Natural killer cell treated with Interleukin-12 subunit alpha and Interleukin-12 subunit beta and Interleukin-15 and Interleukin-18, amount 100 ng/mL, for 72 hours (primary cell): Measurements from ENCODE around the gene LOX. TPM values are rescaled to one million over a fixed set of nuclear protein-coding genes. Genes with fewer than 3 reads are reported as not detected.

Experiments
- ATAC-seq, 2 donors: fragments of 150-1000 bp; cut with Tn5 transposase in 1 of 2; sonication (Bioruptor Pico), chemical (Tn5 transposase) in 1 of 2; 2 replicates each; pipeline ENCODE4 v1.10.0; 2021
- DNase-seq: peaks from one replicate; pipeline ENCODE4 v3.0.0; 2022; ENCODE audit warnings: low spot score
- H3K27ac Mint-ChIP-seq, 2 donors: 1 replicate in 1 of 2; 2 replicates in 1 of 2; pipeline ENCODE4 v1.8.0; 2022; ENCODE audit warnings: mixed read lengths in 2 of 2, mild to moderate bottlenecking in 1 of 2, moderate library complexity in 1 of 2
- H3K27me3 Mint-ChIP-seq, 2 donors: 1 replicate in 1 of 2; 2 replicates in 1 of 2; pipeline ENCODE4 v1.8.0; 2022; ENCODE audit warnings: mixed read lengths in 2 of 2
- H3K36me3 Mint-ChIP-seq: one replicate; pipeline ENCODE4 v1.8.0; 2022; ENCODE audit warnings: mixed read lengths
- H3K4me1 Mint-ChIP-seq, 2 donors: 1 replicate in 1 of 2; 2 replicates in 1 of 2; pipeline ENCODE4 v1.8.0; 2022; ENCODE audit warnings: low read depth in 2 of 2, mixed read lengths in 2 of 2, mild to moderate bottlenecking in 1 of 2
- H3K4me3 Mint-ChIP-seq: one replicate; pipeline ENCODE4 v1.8.0; 2022; ENCODE audit warnings: mixed read lengths
- H3K9me3 Mint-ChIP-seq: 2 replicates; pipeline ENCODE4 v1.8.0; 2022; ENCODE audit warnings: mixed read lengths
- total RNA-seq, 2 donors: library from RNA; stranded (reverse); gene quantifications; one replicate each; pipeline ENCODE4 v1.2.3, GENCODE V29; 2022

LOX gene, protein sequence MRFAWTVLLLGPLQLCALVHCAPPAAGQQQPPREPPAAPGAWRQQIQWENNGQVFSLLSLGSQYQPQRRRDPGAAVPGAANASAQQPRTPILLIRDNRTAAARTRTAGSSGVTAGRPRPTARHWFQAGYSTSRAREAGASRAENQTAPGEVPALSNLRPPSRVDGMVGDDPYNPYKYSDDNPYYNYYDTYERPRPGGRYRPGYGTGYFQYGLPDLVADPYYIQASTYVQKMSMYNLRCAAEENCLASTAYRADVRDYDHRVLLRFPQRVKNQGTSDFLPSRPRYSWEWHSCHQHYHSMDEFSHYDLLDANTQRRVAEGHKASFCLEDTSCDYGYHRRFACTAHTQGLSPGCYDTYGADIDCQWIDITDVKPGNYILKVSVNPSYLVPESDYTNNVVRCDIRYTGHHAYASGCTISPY
- total RNA-seq = not detected

DNA sequence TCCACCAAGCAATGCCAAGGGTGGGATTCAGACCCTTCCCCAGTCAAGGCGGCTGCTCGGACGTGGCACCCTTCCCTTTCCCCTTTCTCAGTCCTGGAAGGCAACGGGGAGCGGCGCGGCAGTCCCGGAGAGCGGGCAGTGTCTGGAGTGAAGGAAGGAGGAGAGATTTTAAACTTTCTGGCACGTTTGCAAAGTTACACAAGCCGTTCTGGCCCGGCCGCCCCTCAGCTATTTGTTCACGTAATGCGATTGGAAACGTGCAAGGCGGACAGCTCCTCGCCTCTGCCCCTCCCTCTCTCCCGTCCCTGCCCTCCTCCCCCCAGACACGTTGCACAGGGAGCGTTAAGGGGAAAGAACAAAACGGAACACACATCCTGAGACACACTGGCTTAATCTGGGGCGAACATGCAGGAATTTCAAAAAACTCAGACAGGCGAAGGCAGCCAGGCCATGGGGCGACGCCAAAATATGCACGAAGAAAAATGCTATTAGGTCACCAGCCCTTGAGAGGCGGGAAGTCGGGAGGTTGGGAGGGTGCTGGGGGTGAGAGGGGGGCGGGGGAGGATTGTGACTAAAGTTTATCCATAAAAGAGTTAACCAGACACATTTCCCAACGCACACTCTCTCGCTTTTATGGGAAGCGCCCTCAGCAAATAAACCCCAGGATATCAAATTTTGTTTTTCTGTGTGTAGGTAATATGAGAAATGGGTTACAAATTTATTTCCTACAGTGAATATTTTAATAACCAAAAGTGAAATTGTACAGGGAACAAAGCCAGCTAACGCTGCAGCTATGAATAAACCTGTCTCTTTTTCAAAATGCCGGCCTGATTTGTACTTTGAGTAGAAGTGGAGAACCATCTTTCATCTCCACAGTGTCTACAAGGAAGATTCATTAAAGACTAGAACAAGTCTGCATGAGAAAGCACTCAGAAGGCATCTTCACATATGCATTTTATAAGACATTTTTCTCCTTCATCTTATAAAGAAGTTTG lies at the start of gene LOX:
Gene LOX, minus strand, starts transcription at position 144 of the 995 bp plus-strand sequence. CDS start 274 bp downstream, outside the sequence.
- peaks cover 38 to 39% of the 10 kb centered on the region in 2 donors for H3K27me3 Mint-ChIP-seq
- H3K27ac Mint-ChIP-seq = no peak within 1 kb of the TSS
- peaks cover 6 to 7% of the 10 kb centered on the region in 2 donors for H3K4me1 Mint-ChIP-seq
- no peaks in the 10 kb centered on the region for H3K36me3 Mint-ChIP-seq
- ATAC-seq = no peak
- peak within 1 kb of the TSS; percentile 62 for H3K4me3 Mint-ChIP-seq
- no peak for DNase-seq
- no peaks in the 10 kb centered on the region for H3K9me3 Mint-ChIP-seq

DNA sequence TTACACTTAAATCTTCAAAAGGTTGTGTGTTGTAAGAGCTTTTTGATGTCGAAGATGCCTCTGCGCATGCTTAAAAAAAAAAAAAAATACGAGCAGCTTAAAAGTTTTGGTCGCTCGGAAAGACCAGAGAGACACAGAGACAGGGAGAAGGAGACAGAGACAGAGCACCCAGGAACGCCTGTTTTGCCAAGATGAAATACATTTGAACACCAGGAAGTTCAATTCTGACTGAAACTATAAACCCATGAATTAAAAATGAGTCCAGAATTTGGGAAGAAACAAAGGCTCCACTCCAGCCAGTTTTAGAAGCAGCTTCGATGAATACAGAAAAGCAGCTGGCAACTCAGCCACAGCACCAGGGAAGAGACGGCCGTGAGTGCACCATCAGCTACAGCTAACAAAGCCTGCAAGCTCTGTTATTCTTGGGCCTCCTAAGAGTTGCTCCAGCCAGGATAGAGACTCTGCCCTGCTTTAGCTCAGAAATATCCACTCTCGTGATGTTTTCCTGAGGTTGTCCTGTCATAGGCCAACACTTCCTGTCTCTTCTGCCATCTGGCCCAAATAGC lies 48.8 kb upstream of the LOX start:
- H3K9me3 Mint-ChIP-seq = peaks cover 4% of the 10 kb centered on the region
- H3K36me3 Mint-ChIP-seq = no peaks in the 10 kb centered on the region
- no peaks in the 10 kb centered on the region for H3K27me3 Mint-ChIP-seq
- no peak overlapping the region for H3K27ac Mint-ChIP-seq
- ATAC-seq (no peak), DNase-seq (no peak)
- no peaks in the 10 kb centered on the region for H3K4me1 Mint-ChIP-seq
- H3K4me3 Mint-ChIP-seq = no peak overlapping the region

DNA sequence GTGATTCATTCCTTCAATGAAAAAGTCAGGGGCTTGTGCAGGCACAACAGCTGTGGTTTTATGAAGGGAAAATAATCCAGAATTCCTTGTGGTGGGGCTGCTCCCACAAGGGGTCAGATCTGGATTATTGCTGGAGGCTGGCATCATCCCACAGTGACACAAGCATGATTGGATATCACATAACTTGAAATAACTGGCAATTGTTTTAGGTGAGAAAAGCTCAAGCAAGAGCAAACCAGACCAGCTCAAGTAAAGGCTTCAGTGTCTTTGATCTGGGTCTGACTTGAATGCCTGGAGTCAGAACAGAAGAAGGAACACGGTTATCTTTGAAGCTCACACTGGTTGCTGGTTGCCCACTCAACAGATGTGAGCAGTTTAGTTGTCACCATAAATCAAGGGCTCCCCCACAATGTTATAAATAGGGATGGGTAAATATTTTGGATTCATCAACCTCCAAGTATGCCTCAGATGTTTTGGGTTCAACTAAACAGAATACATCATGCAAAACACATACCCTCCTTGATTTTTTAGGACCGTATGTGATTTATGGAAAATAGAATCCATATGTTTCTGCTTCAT lies 48.2 kb upstream of the LOX start:
- H3K27me3 Mint-ChIP-seq = no peaks in the 10 kb centered on the region
- no peak overlapping the region for H3K4me3 Mint-ChIP-seq
- ATAC-seq = no peak
- DNase-seq = no peak
- H3K36me3 Mint-ChIP-seq = no peaks in the 10 kb centered on the region
- peaks cover 4% of the 10 kb centered on the region for H3K9me3 Mint-ChIP-seq
- no peak overlapping the region for H3K27ac Mint-ChIP-seq
- no peaks in the 10 kb centered on the region for H3K4me1 Mint-ChIP-seq

DNA sequence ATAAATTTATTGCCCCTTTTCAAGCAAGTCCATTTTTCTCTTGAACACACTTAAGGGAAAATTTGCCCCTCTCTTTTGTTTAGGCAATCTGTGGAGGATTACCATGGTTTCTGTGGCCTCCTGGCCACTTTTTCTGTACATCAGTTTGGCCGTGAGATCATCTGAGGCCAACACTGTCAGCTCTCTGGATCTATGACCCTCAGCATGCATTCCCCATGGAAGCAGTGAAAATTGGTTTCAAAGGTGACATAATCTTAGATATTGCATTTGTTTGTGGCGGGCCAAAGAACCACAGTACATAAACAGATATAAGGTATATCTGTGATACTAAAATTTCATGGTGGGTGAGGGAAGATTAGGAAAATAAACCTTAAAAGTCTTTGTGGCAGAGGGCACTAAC lies 46.7 kb upstream of the LOX start:
- no peaks in the 10 kb centered on the region for H3K4me1 Mint-ChIP-seq

DNA sequence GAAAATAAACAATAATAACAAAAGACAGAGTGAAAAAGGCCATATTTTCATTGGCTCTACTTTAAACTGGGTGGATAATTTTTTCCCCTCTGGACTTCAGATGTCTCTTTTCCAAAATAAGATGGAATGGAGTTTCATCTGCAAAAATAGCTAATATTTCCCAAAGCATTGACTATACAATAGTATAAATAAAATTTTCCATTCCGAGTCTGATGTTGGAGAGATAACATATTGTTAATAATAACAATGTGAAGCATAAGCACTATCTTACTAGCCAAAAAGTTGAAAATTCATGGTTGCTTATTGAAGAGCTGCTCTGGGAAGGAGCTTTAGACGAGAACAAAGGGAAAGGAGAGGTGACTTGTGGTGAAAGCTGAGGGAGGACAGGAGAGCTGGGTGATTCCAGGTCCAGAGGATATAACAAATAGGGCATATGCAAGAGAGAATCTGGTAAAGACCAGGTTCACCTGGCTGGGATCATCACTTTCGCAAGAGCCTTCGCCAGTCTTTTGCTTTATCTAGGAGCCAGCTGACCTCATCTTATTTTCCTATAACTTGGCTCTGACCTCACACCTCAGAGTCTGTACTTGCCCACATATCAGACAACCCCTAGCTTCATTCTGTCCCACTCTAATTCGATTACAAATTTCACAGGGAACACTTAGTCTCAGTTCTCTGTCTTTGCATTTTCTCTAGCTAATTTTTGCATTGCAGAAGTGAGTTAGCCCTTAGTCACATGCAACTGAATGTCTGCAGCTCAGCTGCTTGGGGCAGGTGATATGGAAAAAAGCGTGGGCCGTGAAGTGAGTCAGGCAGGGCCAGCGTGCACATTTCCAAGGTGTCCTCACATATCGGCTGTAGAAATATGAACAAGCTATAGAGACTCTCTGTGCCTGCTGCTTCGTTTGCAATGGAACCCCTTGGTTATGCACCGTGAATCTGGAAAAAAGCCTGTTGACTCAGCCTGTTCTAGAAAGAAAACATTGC lies 43.7 kb upstream of the LOX start:
- ATAC-seq (no peak), DNase-seq (no peak)
- Mint-ChIP-seq H3K9me3 (peaks cover 4% of the 10 kb centered on the region), H3K27ac (no peak overlapping the region), H3K36me3 (no peaks in the 10 kb centered on the region), H3K4me1 (no peaks in the 10 kb centered on the region), H3K4me3 (no peak overlapping the region), H3K27me3 (no peaks in the 10 kb centered on the region)

More for the DNA sequence above, 46.7 kb upstream of the LOX start:
- Mint-ChIP-seq H3K36me3 (no peaks in the 10 kb centered on the region), H3K4me3 (no peak overlapping the region), H3K27ac (no peak overlapping the region), H3K27me3 (no peaks in the 10 kb centered on the region), H3K9me3 (peaks cover 4% of the 10 kb centered on the region)
- DNase-seq = no peak
- no peak for ATAC-seq

DNA sequence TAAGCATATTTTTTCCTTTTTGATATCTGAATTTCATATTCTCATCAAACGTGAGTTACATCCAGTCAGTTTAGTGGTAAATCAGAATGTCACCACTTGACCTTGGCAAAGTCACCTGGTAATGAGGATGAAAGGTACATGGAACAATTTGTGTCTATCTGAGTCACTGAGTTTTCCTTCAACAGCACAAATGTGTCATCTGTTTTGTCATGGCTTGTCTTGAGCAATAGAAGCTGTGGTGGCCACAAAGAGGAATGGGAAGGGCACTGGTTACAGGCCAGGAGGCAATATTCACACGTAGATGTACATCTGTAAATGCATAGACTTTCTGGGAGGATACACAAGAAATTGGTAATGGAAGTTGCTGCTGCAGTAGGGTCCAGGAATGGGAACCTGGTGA lies 42.9 kb upstream of the LOX start:
- Mint-ChIP-seq H3K4me3 (no peak overlapping the region), H3K36me3 (no peaks in the 10 kb centered on the region), H3K4me1 (no peaks in the 10 kb centered on the region), H3K27me3 (no peaks in the 10 kb centered on the region), H3K27ac (no peak overlapping the region), H3K9me3 (peaks cover 4% of the 10 kb centered on the region)
- DNase-seq (no peak), ATAC-seq (no peak)

DNA sequence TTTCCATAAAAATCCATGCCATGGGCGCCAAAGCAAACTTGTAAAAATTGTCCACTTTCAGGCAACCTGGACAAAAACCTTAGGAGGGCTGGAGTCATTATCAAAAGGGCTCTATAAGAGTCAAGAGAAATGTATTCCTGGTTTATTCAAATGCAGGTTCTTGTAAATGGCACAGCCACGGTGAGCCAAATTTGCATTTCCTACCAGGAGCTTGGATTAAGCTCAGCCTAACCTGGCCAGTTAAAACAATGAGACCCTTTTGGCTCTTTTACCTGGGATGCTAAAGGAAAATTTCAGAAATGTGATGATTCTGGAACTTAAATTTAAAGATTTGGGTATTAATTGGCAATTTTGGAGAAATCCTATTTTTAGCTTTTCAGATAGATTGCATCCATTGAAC lies 42.4 kb upstream of the LOX start:
- Mint-ChIP-seq H3K36me3 (no peaks in the 10 kb centered on the region), H3K4me3 (no peak overlapping the region), H3K4me1 (no peaks in the 10 kb centered on the region), H3K9me3 (peaks cover 4% of the 10 kb centered on the region), H3K27ac (no peak overlapping the region), H3K27me3 (no peaks in the 10 kb centered on the region)
- no peak for DNase-seq
- ATAC-seq = no peak

DNA sequence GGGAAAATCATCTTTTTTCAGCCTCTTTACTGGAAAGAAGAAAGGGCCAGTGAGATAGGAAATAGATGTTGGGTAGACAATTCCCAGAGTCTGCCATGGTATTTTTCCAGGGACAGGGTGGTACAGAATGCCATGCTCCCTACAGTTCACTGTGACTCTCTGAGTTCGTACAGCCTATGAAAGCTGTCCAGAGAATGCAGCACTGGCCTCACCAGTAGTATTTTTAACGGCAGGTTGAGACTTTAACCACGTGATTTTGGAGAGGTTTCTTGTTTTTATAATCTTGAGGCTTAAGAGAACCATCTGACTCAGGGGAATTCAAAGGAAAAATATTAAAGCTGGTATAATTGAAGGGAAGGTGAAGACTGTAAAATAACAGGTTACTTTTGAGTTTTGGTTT lies 41.1 kb upstream of the LOX start:
- Mint-ChIP-seq H3K4me3 (no peak overlapping the region), H3K27ac (no peak overlapping the region), H3K4me1 (no peaks in the 10 kb centered on the region), H3K9me3 (peaks cover 4% of the 10 kb centered on the region), H3K36me3 (no peaks in the 10 kb centered on the region), H3K27me3 (no peaks in the 10 kb centered on the region)
- DNase-seq (no peak), ATAC-seq (no peak)

DNA sequence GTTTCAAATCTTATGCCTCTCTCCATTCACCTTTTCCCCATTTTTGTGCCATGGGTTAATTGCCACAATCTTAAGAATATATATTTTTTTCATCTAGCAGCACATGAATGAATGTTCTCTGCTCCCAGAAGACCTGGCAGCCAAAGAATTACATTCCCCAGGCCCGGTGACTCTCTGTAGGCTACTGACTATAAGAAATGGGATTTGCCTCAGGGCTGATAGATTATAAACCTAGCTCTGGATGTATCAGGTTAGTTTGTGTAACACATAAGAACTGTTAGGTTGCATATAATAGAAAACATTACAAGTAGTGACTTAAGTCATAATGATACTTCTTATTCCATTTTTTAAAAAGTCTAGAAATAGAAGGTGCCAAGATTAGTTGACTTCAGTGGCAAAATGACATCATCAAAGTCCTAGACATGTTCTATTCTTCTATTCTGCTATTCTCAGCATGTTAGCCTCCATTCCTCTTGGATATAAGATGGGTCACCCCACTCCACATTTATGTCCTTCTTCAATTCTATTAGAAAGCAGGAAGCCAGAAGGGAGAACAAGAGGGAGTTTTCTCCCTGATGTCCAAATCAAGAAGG lies 40.4 kb upstream of the LOX start:
- Mint-ChIP-seq H3K36me3 (no peaks in the 10 kb centered on the region), H3K4me1 (no peaks in the 10 kb centered on the region), H3K4me3 (no peak overlapping the region), H3K27ac (no peak overlapping the region), H3K9me3 (peaks cover 4% of the 10 kb centered on the region), H3K27me3 (no peaks in the 10 kb centered on the region)
- ATAC-seq = no peak
- DNase-seq = no peak

DNA sequence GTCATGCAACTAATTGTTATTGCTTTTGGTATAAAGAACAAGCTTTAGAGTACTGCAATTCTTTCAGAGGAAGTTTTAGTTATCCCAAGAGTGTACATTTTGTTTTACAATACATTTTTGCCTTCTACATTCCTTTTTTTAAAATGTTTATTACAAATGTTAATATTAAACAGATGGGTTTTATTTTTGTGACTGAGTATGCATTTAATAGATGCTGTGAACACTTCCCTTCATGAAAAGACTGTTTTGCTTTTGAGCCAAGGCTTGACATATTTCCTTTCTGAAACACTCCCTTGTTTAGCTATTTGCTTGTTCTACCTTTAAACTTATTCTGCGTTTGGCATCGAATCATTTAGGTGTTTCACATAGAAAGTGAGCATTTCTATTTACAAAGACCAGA lies 36.4 kb upstream of the LOX start:
- no peaks in the 10 kb centered on the region for H3K27me3 Mint-ChIP-seq
- H3K4me3 Mint-ChIP-seq = no peak overlapping the region
- no peaks in the 10 kb centered on the region for H3K36me3 Mint-ChIP-seq
- H3K4me1 Mint-ChIP-seq = no peaks in the 10 kb centered on the region
- ATAC-seq (no peak), DNase-seq (no peak)
- H3K9me3 Mint-ChIP-seq = no peaks in the 10 kb centered on the region
- H3K27ac Mint-ChIP-seq = no peak overlapping the region

DNA sequence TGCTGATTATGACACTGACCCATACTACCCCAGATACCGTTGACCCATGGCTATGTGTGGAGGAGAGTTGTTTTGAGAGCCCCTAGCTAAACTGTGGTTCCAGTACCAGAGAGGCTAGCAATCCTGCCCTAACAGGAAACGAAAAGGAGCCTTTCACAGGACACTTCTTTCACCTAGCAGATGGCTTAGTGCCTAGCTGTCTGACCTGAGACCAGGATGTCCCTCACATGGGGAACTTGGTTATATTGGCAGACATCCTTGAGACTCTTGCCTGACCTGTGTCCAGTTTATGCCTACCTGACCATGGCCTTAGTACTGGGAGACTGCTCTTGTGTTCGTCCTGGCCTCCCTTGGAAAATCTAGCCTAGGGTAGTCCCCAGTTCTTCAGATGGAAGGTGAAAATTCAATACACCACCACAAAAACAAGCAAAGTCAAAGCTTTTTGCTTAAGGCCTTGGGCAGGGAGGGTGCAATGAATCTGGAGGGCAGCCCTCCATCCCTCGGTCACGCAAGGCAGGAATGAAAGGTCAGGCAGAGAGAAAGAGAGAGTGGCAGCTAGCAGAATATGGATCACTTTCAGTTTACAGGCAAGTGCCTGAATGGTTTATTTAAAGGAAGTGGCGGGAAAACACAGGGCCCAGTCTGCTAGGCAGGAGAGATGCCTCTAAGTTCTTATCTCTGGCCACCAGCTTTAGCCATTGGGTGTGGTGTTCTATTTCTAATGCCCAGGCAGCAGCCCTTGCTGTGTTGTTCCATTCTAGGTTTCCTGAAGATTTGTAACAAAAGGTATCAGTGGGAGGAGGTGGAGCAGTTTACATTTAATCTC lies 34.9 kb upstream of the LOX start:
- Mint-ChIP-seq H3K27me3 (peaks cover 0 to 3% of the 10 kb centered on the region in 2 donors), H3K36me3 (no peaks in the 10 kb centered on the region), H3K4me1 (no peaks in the 10 kb centered on the region), H3K9me3 (no peaks in the 10 kb centered on the region), H3K27ac (no peak overlapping the region), H3K4me3 (no peak overlapping the region)
- ATAC-seq = no peak
- DNase-seq = no peak

DNA sequence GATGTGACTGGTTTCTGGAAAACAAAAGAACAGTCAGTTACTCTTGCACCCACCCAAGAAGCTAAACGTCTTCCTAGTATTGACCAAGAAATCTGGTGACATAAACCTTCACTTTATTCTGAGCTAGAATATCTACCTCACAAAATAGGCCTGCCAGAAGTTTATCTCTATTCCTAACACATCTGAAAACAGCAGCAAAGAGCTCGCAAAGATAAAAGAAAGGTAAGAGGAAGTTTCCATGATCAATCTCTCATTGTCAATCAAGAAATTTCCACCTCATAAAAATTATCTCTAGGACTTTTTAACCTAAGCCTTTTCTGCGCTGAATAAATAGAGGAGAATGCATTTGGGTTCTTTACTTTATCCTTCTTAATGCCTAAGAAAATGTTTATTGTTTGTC lies 34.0 kb upstream of the LOX start:
- no peak overlapping the region for H3K4me3 Mint-ChIP-seq

More for the DNA sequence above, 34.0 kb upstream of the LOX start:
- H3K4me1 Mint-ChIP-seq = no peaks in the 10 kb centered on the region
- no peaks in the 10 kb centered on the region for H3K36me3 Mint-ChIP-seq
- no peaks in the 10 kb centered on the region for H3K9me3 Mint-ChIP-seq
- H3K27me3 Mint-ChIP-seq = peaks cover 0 to 3% of the 10 kb centered on the region in 2 donors
- DNase-seq (no peak), ATAC-seq (no peak)
- no peak overlapping the region for H3K27ac Mint-ChIP-seq
